Neural progenitor cell (in vitro differentiated cells): Measurements from ENCODE around the gene LATS2. TPM values are rescaled to one million over a fixed set of nuclear protein-coding genes. Genes with fewer than 3 reads are reported as not detected.

Source experiments
- DNase-seq: peaks from one replicate; pipeline ENCODE4 v3.0.0-alpha.2; 2016; ENCODE audit warnings: low spot score
- H2AFZ ChIP-seq: fragments of 200-600 bp; sonication (generic); replicated peaks from 2 replicates; pipeline ENCODE4 v1.6.1; 2016; ENCODE audit warnings: antibody characterized with exemption
- H3F3A ChIP-seq: fragments of 200-600 bp; sonication (generic); 2 replicates; pipeline ENCODE4 v1.6.1; 2016; ENCODE audit warnings: antibody characterized with exemption, low read depth
- H3K27ac ChIP-seq: fragments of 200-600 bp; sonication (generic); 2 replicates; pipeline ENCODE4 v1.5.1; 2016; ENCODE audit warnings: mild to moderate bottlenecking
- H3K27me3 ChIP-seq: fragments of 200-600 bp; sonication (generic); 2 replicates; pipeline ENCODE4 v1.6.1; 2016; ENCODE audit warnings: mild to moderate bottlenecking, moderate library complexity
- H3K36me3 ChIP-seq: fragments of 200-600 bp; sonication (generic); 2 replicates; pipeline ENCODE4 v1.5.1; 2016
- H3K4me1 ChIP-seq: fragments of 200-600 bp; sonication (generic); 2 replicates; pipeline ENCODE4 v1.6.1; 2016; ENCODE audit warnings: mixed run types
- H3K4me2 ChIP-seq: fragments of 200-600 bp; sonication (generic); 2 replicates; pipeline ENCODE4 v1.6.1; 2016
- H3K4me3 ChIP-seq: fragments of 200-600 bp; sonication (generic); 2 replicates; pipeline ENCODE4 v1.5.1; 2016
- H3K79me2 ChIP-seq: fragments of 200-600 bp; sonication (generic); 2 replicates; pipeline ENCODE4 v1.6.1; 2016; ENCODE audit warnings: low read depth
- H3K9ac ChIP-seq: fragments of 200-600 bp; sonication (generic); 2 replicates; pipeline ENCODE4 v1.6.1; 2016
- H3K9me3 ChIP-seq: fragments of 200-600 bp; sonication (generic); 2 replicates; pipeline ENCODE4 v1.5.1; 2016; ENCODE audit warnings: low read depth
- H4K20me1 ChIP-seq: fragments of 200-600 bp; sonication (generic); 2 replicates; pipeline ENCODE4 v1.6.1; 2016; ENCODE audit warnings: low read depth
- H3K27ac Mint-ChIP-seq: 3 replicates; pipeline ENCODE4 v1.8.0; 2021; ENCODE audit warnings: mixed read lengths
- H3K27me3 Mint-ChIP-seq: 2 replicates; pipeline ENCODE4 v1.8.0; 2022; ENCODE audit warnings: low read depth, mild to moderate bottlenecking, inconsistent platforms, moderate library complexity, mixed read lengths; ENCODE audit not compliant: insufficient read depth
- H3K36me3 Mint-ChIP-seq: 3 replicates; pipeline ENCODE4 v1.8.0; 2021; ENCODE audit warnings: mixed read lengths
- H3K4me1 Mint-ChIP-seq: 3 replicates; pipeline ENCODE4 v1.8.0; 2021; ENCODE audit warnings: mixed read lengths
- H3K4me3 Mint-ChIP-seq: 3 replicates; pipeline ENCODE4 v1.8.0; 2021; ENCODE audit warnings: mild to moderate bottlenecking, moderate library complexity, mixed read lengths
- H3K9me3 Mint-ChIP-seq: 3 replicates; pipeline ENCODE4 v1.8.0; 2020; ENCODE audit warnings: mixed read lengths
- CTCF ChIP-seq: fragments of 200-600 bp; sonication (generic); IDR thresholded peaks from 2 replicates; pipeline ENCODE4 v1.5.1; 2017; ENCODE audit warnings: antibody characterized with exemption, mild to moderate bottlenecking
- EZH2 ChIP-seq: fragments of 200-600 bp; sonication (generic); IDR thresholded peaks from 2 replicates; pipeline ENCODE4 v1.6.1; 2017; ENCODE audit warnings: antibody characterized with exemption, mild to moderate bottlenecking, moderate library complexity
- EZH2phosphoT487 ChIP-seq: fragments of 200-600 bp; sonication (generic); IDR thresholded peaks from 2 replicates; pipeline ENCODE4 v1.6.1; 2017; ENCODE audit warnings: antibody characterized with exemption
- small RNA-seq: library from RNA; depleted of rRNA; stranded (forward); fragments of <200 nt; gene quantifications from one replicate; pipeline ENCODE3, GENCODE V24; 2015
- total RNA-seq: library from RNA; depleted of rRNA; stranded (reverse); fragments of >200 nt; gene quantifications from 2 replicates; pipeline ENCODE4 v1.2.3, GENCODE V29; 2015; ENCODE audit warnings: low replicate concordance

Gene LATS2
- total RNA-seq, 1 donor from 2014 or later, result 15.2 TPM

- no peak overlapping the region for H2AFZ ChIP-seq
- no peak for TF ChIP-seq EZH2phosphoT487
- peak; percentile 97 for TF ChIP-seq CTCF
- peak; percentile 91 for DNase-seq
- Mint-ChIP-seq H3K9me3 (no peaks in the 10 kb centered on the region), H3K27ac (no peak overlapping the region), H3K27me3 (peaks cover 2% of the 10 kb centered on the region), H3K4me1 (peaks cover 4% of the 10 kb centered on the region), H3K4me3 (no peak overlapping the region), H3K36me3 (no peaks in the 10 kb centered on the region)
- no peaks in the 10 kb centered on the region for H3K79me2 ChIP-seq
- no peak overlapping the region for H3K4me2 ChIP-seq
- H3K9me3 ChIP-seq, result no peaks in the 10 kb centered on the region
- H4K20me1 ChIP-seq, result no peaks in the 10 kb centered on the region
- no peaks in the 10 kb centered on the region for H3K36me3 ChIP-seq
- no peak overlapping the region for H3K4me3 ChIP-seq
- no peaks in the 10 kb centered on the region for H3K27me3 ChIP-seq
- H3K27ac ChIP-seq, result no peak overlapping the region
- no peaks in the 10 kb centered on the region for H3K4me1 ChIP-seq
- H3K9ac ChIP-seq, result no peak overlapping the region
- H3F3A ChIP-seq, result no peaks in the 10 kb centered on the region
These were observed 136.5 kb downstream of the LATS2 start for GRCh38 chr13:20924758-20925394.

GRCh38 chr13:20923272-20923671, 138.1 kb downstream of the LATS2 start:
- H3K4me3 Mint-ChIP-seq, result no peak overlapping the region
- H3K27me3 Mint-ChIP-seq, result peaks cover 2% of the 10 kb centered on the region
- Histone ChIP-seq H3K27me3 (no peaks in the 10 kb centered on the region), H3K9me3 (no peaks in the 10 kb centered on the region), H3K4me2 (no peak overlapping the region), H3K4me3 (no peak overlapping the region), H2AFZ (peak overlapping the region; percentile 72), H4K20me1 (no peaks in the 10 kb centered on the region), H3K27ac (no peak overlapping the region), H3K4me1 (no peaks in the 10 kb centered on the region), H3K79me2 (no peaks in the 10 kb centered on the region), H3K9ac (no peak overlapping the region), H3F3A (no peaks in the 10 kb centered on the region), H3K36me3 (no peaks in the 10 kb centered on the region)
- no peak for TF ChIP-seq EZH2
- no peak for TF ChIP-seq CTCF
- TF ChIP-seq EZH2phosphoT487, result no peak
- H3K4me1 Mint-ChIP-seq, result peaks cover 4% of the 10 kb centered on the region
- H3K27ac Mint-ChIP-seq, result no peak overlapping the region
- H3K9me3 Mint-ChIP-seq, result no peaks in the 10 kb centered on the region
- DNase-seq, result no peak
- no peaks in the 10 kb centered on the region for H3K36me3 Mint-ChIP-seq

Small RNAs within 50 kb of the gene (small RNA-seq; reads per million reads assigned to genes)
- not detected for gene PPIAP27
- gene RNU4-9P, result not detected

Other genes starting within 250 kb of the LATS2 start
- 32.4 and 44.9 TPM in 2 replicates for gene XPO4, start 158.8 kb downstream of the LATS2 start, total RNA-seq
- 51.0 and 101 TPM in 2 replicates for gene SAP18, start 78.5 kb upstream of the LATS2 start, total RNA-seq
- gene SKA3, start 115.0 kb upstream of the LATS2 start, total RNA-seq, result 39.8 and 74.7 TPM in 2 replicates
- 11.4 and 22.6 TPM in 2 replicates for gene MRPL57, start 115.1 kb upstream of the LATS2 start, total RNA-seq